HL-60 (cell line): Measurements from ENCODE around the gene CSRNP3.

Experiments
- DNase-seq, 2 experiments: peaks; one replicate each; pipeline ENCODE4 v3.0.0-alpha.2; 2010 to 2020; ENCODE audit warnings: low read depth in 1 of 2, low spot score in 1 of 2
- H3K27ac ChIP-seq: fragments of 250-450 bp; sonication (Bioruptor Pico); replicated peaks from 2 replicates; pipeline ENCODE4 v1.5.1; 2020; ENCODE audit warnings: mild to moderate bottlenecking, moderate library complexity
- H3K27me3 ChIP-seq: fragments of 250-450 bp; sonication (Bioruptor Pico); 2 replicates; pipeline ENCODE4 v1.5.1; 2021; ENCODE audit warnings: mild to moderate bottlenecking, moderate library complexity; ENCODE audit not compliant: insufficient read depth, poor library complexity, severe bottlenecking
- H3K4me3 ChIP-seq: replicated peaks from 2 replicates; pipeline ENCODE4 v1.5.1; 2011; ENCODE audit warnings: mild to moderate bottlenecking, control low read depth, low read length; ENCODE audit not compliant: insufficient read depth
- CTCF ChIP-seq: IDR thresholded peaks from one replicate; pipeline ENCODE4 v1.5.1; 2011; ENCODE audit warnings: low read length, control low read depth, inconsistent platforms; ENCODE audit not compliant: insufficient read depth
- GABPA ChIP-seq: IDR thresholded peaks from 2 replicates; pipeline ENCODE4 v1.6.1; 2012; ENCODE audit warnings: low read depth
- POLR2AphosphoS5 ChIP-seq: IDR thresholded peaks from 2 replicates; pipeline ENCODE4 v1.6.1; 2012; ENCODE audit warnings: low read depth
- REST ChIP-seq: IDR thresholded peaks from 2 replicates; pipeline ENCODE4 v1.6.1; 2012; ENCODE audit warnings: low read depth; ENCODE audit not compliant: insufficient replicate concordance
- SPI1 ChIP-seq: IDR thresholded peaks from 2 replicates; pipeline ENCODE4 v1.6.1; 2012; ENCODE audit warnings: low read depth, mild to moderate bottlenecking, borderline replicate concordance

The CSRNP3 gene

GRCh38 chr2:165718610-165719210 is 249.2 kb downstream of the CSRNP3 start:
- no peak overlapping the region for H3K27ac ChIP-seq
- no peak overlapping the region for H3K4me3 ChIP-seq
- no peak for DNase-seq
- H3K27me3 ChIP-seq, result no peaks in the 10 kb centered on the region
- no peak for TF ChIP-seq SPI1
- no peak for TF ChIP-seq CTCF
- no peak for TF ChIP-seq REST
- TF ChIP-seq POLR2AphosphoS5, result no peak
- no peak for TF ChIP-seq GABPA

DNA sequence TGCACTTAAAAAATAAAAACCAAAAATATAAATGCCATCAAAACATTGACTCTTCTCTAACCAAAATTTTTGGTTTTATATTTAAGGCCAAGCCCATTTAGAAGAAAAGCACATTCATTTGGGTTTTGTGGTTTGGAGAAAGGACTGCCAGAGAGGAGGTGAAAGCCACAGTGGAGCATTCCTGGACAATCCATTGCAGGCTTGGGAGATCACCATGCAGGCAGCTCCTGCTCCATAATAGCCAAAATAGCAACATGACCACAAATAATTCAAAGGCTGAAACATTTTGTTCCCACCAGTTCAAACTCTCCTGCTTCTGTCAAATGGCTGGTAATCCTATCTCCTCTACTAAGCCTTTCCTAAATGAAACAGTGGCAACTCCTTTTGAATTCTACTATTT is 251.0 kb downstream of the CSRNP3 start:
- Histone ChIP-seq H3K27ac (no peak overlapping the region), H3K27me3 (no peaks in the 10 kb centered on the region), H3K4me3 (no peak overlapping the region)
- no peak for DNase-seq
- TF ChIP-seq GABPA (no peak), POLR2AphosphoS5 (no peak), SPI1 (no peak), REST (no peak), CTCF (no peak)

GRCh38 chr2:165725421-165725820 is 255.9 kb downstream of the CSRNP3 start:
- DNase-seq, result no peak
- TF ChIP-seq REST, result no peak
- TF ChIP-seq CTCF, result no peak
- no peak for TF ChIP-seq SPI1
- Histone ChIP-seq H3K27ac (no peak overlapping the region), H3K27me3 (peaks cover 2% of the 10 kb centered on the region), H3K4me3 (no peak overlapping the region)
